Endothelial cell of umbilical vein (primary cell): ENCODE results near the gene MAP7D2. TPM values are rescaled to one million over a fixed set of nuclear protein-coding genes. Genes with fewer than 3 reads are reported as not detected.
A peak's percentile ranks its signal among the peaks of the same experiment; 100 is the strongest.
"Not testable (repeated sequence)": the region's sequence is repeated elsewhere in the genome, so short reads cannot be mapped to it uniquely, and the experiment has no call there.

Source experiments
- BruUV-seq: library from RNA; stranded (reverse); fragments of 400-500 nt; replicated peaks from 2 replicates; lab custom pipeline; 2021; lab: Mats Ljungman, UMichigan
- CTCF ChIA-PET: fragments of 300-600, 350-600 bp; sonication (Branson Sonifier 250); formaldehyde crosslinking; loops from one replicate; lab custom pipeline; 2021; ENCODE audit warnings: antibody characterized with exemption, inconsistent platforms; lab: Charles Lee
- POLR2A ChIA-PET: fragments of 300-600, 350-600 bp; sonication (Branson Sonifier 250); formaldehyde crosslinking; loops from one replicate; lab custom pipeline; 2021; ENCODE audit warnings: antibody characterized with exemption, inconsistent platforms; lab: Charles Lee
- DNase-seq: peaks from one replicate; pipeline ENCODE4 v3.0.0-alpha.2; 2011; ENCODE audit warnings: low read depth, low spot score
- FAIRE-seq: peaks from 2 replicates; lab custom pipeline; 2011; peaks lifted over from hg19 to GRCh38; lab: Jason Lieb, UNC
- H2AFZ ChIP-seq: 2 replicates; pipeline ENCODE4 v1.6.0; 2012; ENCODE audit warnings: low read depth, low read length, control low read depth, inconsistent platforms
- H3K27ac ChIP-seq: 2 replicates; pipeline ENCODE4 v1.5.1; 2011; ENCODE audit warnings: low read depth, mild to moderate bottlenecking, control low read depth, low read length, moderate library complexity; ENCODE audit not compliant: insufficient read depth
- H3K27me3 ChIP-seq, 2 experiments: 2 replicates each; pipeline versions ENCODE4 v1.6.0 to v1.6.1; 2011; ENCODE audit warnings: low read length in 2 of 2, mixed read lengths in 1 of 2; ENCODE audit not compliant: control insufficient read depth in 2 of 2, insufficient read depth in 2 of 2
- H3K36me3 ChIP-seq, 2 experiments: 2 replicates in 1 of 2; 3 replicates in 1 of 2; pipeline ENCODE4 v1.5.1; 2011; ENCODE audit warnings: low read length in 2 of 2, mild to moderate bottlenecking in 1 of 2, moderate library complexity in 1 of 2; ENCODE audit not compliant: control insufficient read depth in 2 of 2, insufficient read depth in 2 of 2; ENCODE audit errors: extremely low read depth in 1 of 2
- H3K4me1 ChIP-seq: 3 replicates; pipeline ENCODE4 v1.5.1; 2011; ENCODE audit warnings: mild to moderate bottlenecking, low read length; ENCODE audit not compliant: control insufficient read depth, insufficient read depth; ENCODE audit errors: extremely low read depth
- H3K4me2 ChIP-seq: 2 replicates; pipeline ENCODE4 v1.6.1; 2011; ENCODE audit warnings: low read length, control low read depth, mixed read lengths; ENCODE audit not compliant: insufficient read depth
- H3K4me3 ChIP-seq, 3 experiments: fragments of 200-600 bp in 1 of 3; sonication (generic), shearing (Covaris generic) in 1 of 3; replicated peaks in 1 of 3; 2 replicates each; pipeline ENCODE4 v1.5.1; 2011 to 2016; ENCODE audit warnings: control low read depth in 3 of 3, low read length in 3 of 3, mild to moderate bottlenecking in 2 of 3, inconsistent platforms in 1 of 3, low read depth in 1 of 3, moderate library complexity in 1 of 3; ENCODE audit not compliant: insufficient read depth in 1 of 3
- H3K79me2 ChIP-seq: 2 replicates; pipeline ENCODE4 v1.6.0; 2012; ENCODE audit warnings: low read length, inconsistent platforms; ENCODE audit not compliant: control insufficient read depth, insufficient read depth
- H3K9ac ChIP-seq: replicated peaks from 2 replicates; pipeline ENCODE3; 2011; ENCODE audit warnings: low read length, control low read depth; ENCODE audit not compliant: insufficient read depth; ENCODE audit errors: extremely low read depth
- H3K9me1 ChIP-seq: replicated peaks from 3 replicates; pipeline ENCODE4 v1.6.0; 2011; ENCODE audit warnings: mild to moderate bottlenecking, low read length; ENCODE audit not compliant: control insufficient read depth, insufficient read depth; ENCODE audit errors: extremely low read depth
- H3K9me3 ChIP-seq: replicated peaks from 2 replicates; pipeline ENCODE4 v1.5.1; 2012; ENCODE audit warnings: low read length, inconsistent platforms; ENCODE audit not compliant: control insufficient read depth, insufficient read depth
- H4K20me1 ChIP-seq: replicated peaks from 2 replicates; pipeline ENCODE3; 2011; ENCODE audit warnings: mild to moderate bottlenecking, low read length; ENCODE audit not compliant: control insufficient read depth, insufficient read depth; ENCODE audit errors: extremely low read depth
- CTCF ChIP-seq, 2 donors: IDR thresholded peaks; 1 replicate in 1 of 2; 2 replicates in 1 of 2; pipeline ENCODE4 v1.5.1; 2011; ENCODE audit warnings: low read length in 2 of 2, mild to moderate bottlenecking in 2 of 2, moderate library complexity in 2 of 2, control low read depth in 1 of 2, inconsistent platforms in 1 of 2, low read depth in 1 of 2; ENCODE audit not compliant: insufficient read depth in 1 of 2; ENCODE audit errors: extremely low read depth in 1 of 2
- EZH2 ChIP-seq: IDR thresholded peaks from 2 replicates; pipeline ENCODE4 v1.6.1; 2012; ENCODE audit warnings: borderline replicate concordance, low read depth, mild to moderate bottlenecking, moderate library complexity, low read length, inconsistent platforms; ENCODE audit not compliant: severe bottlenecking
- FOS ChIP-seq: IDR thresholded peaks from 2 replicates; pipeline ENCODE4 v1.6.1; 2011; ENCODE audit warnings: mild to moderate bottlenecking, low read length, moderate library complexity, borderline replicate concordance; ENCODE audit not compliant: insufficient read depth
- GATA2 ChIP-seq: IDR thresholded peaks from 2 replicates; pipeline ENCODE4 v1.7.0; 2011; ENCODE audit warnings: low read depth, mild to moderate bottlenecking, moderate library complexity, mixed read lengths, low read length; ENCODE audit not compliant: insufficient read length, insufficient read depth
- JUN ChIP-seq: IDR thresholded peaks from 2 replicates; pipeline ENCODE4 v1.6.1; 2011; ENCODE audit warnings: borderline replicate concordance, low read depth; ENCODE audit not compliant: insufficient read length, insufficient read depth
- MAX ChIP-seq: IDR thresholded peaks from 2 replicates; pipeline ENCODE4 v1.6.1; 2011; ENCODE audit not compliant: insufficient read depth, insufficient read length
- MYC ChIP-seq: IDR thresholded peaks from one replicate; pipeline ENCODE4 v1.6.1; 2011; ENCODE audit warnings: mild to moderate bottlenecking, low read depth, low read length
- POLR2A ChIP-seq: IDR thresholded peaks from 2 replicates; pipeline ENCODE4 v1.6.1; 2012; ENCODE audit warnings: low read depth, mild to moderate bottlenecking, control low read depth, low read length
- POLR2AphosphoS5 ChIP-seq: IDR thresholded peaks from 2 replicates; pipeline ENCODE4 v1.6.1; 2012; ENCODE audit warnings: low read depth, mild to moderate bottlenecking, control low read depth, low read length, moderate library complexity; ENCODE audit not compliant: insufficient read depth
- dilution Hi-C: fragments of 300-500 bp; cut with MboI; formaldehyde crosslinking; loops from one replicate; pipeline ENCODE4 v1.15.0; 2019; ENCODE audit warnings: low sequenced_read_pairs; ENCODE audit not compliant: extremely low pct_ligation_motif_present
- intact Hi-C: fragments of 100-400 bp; cut with micrococcal nuclease; formaldehyde crosslinking; loops from one replicate; pipeline ENCODE4 v1.10.0; 2022
- polyA plus RNA-seq, 4 experiments: library from polyadenylated mRNA; depleted of rRNA in 3 of 4; stranded (reverse) in 3 of 4; unstranded in 1 of 4; fragments of >200 nt; gene quantifications; 2 replicates each; pipeline versions ENCODE4 v1.2.1 to v1.2.3, GENCODE V29; 2011 to 2012; ENCODE audit warnings: missing spikeins in 1 of 4
- total RNA-seq: library from RNA; stranded (reverse); gene quantifications from 2 replicates; pipeline ENCODE4 v1.2.3, GENCODE V29; 2021

The MAP7D2 gene
- total and polyA plus RNA-seq, 2 donors (not counting 3 experiments of a cell fraction or from before 2014, with no cell fraction given), result 0.08 to 0.15 TPM

- no peak for DNase-seq
- no peak for TF ChIP-seq POLR2AphosphoS5
- TF ChIP-seq JUN, result no peak
- no peak for TF ChIP-seq MAX
- TF ChIP-seq GATA2, result no peak
- no peak for TF ChIP-seq POLR2A
- no peak for TF ChIP-seq EZH2
- no peak for TF ChIP-seq MYC
- TF ChIP-seq CTCF (IDR thresholded peaks at IDR 0.05; ENCODE audit: extremely low read depth in 1 of 2, insufficient read depth in 1 of 2, low read depth in 1 of 2, low read length in 2 of 2), result no peak
- TF ChIP-seq FOS, result no peak
- Histone ChIP-seq H3K27ac (no peak overlapping the region), H3K4me2 (no peak overlapping the region), H3K9me1 (no peaks in the 10 kb centered on the region), H2AFZ (no peak overlapping the region), H3K36me3 (no peaks in the 10 kb centered on the region), H3K4me1 (peaks cover 6% of the 10 kb centered on the region), H3K4me3 (no peak overlapping the region), H4K20me1 (no peaks in the 10 kb centered on the region), H3K9ac (no peak overlapping the region), H3K9me3 (no peaks in the 10 kb centered on the region), H3K79me2 (peaks cover 3% of the 10 kb centered on the region), H3K27me3 (no peaks in the 10 kb centered on the region)
- ChIA-PET POLR2A (no interaction called here), CTCF (interaction anchor here (2.1 kb wide), 1 partner anchor 224 kb away, joined by 6 read pairs; no protein-coding TSS in a partner anchor)
- FAIRE-seq, result no peak
- BruUV-seq, result no TSS peak
- intact Hi-C loops (no loop called here), dilution Hi-C loops (no loop called here)
Observed at GRCh38 chrX:20128670-20129069, 12.0 kb upstream of the MAP7D2 start.

GRCh38 chrX:20127440-20127839 is 10.7 kb upstream of the MAP7D2 start:
- H3K27ac ChIP-seq, POLR2A ChIA-PET, H4K20me1 ChIP-seq, H3K4me1 ChIP-seq, dilution Hi-C loops, H3K36me3 ChIP-seq, H3K27me3 ChIP-seq, H3K9ac ChIP-seq, H2AFZ ChIP-seq, DNase-seq, H3K4me3 ChIP-seq, H3K4me2 ChIP-seq, intact Hi-C loops, H3K9me1 ChIP-seq, H3K9me3 ChIP-seq, H3K79me2 ChIP-seq: not testable (repeated sequence)
- BruUV-seq, result TSS peak; percentile 18
- FAIRE-seq, result peak; percentile 91
- CTCF ChIA-PET, result interaction anchor here (0.9 kb wide), 1 partner anchor 223 kb away, joined by 4 read pairs; no protein-coding TSS in a partner anchor

- H3K4me3 ChIP-seq, H4K20me1 ChIP-seq, H3K27ac ChIP-seq, DNase-seq, H3K9me1 ChIP-seq, POLR2A ChIA-PET, H3K79me2 ChIP-seq, H3K4me1 ChIP-seq, H3K9me3 ChIP-seq, CTCF ChIA-PET, intact Hi-C loops, BruUV-seq, H2AFZ ChIP-seq, FAIRE-seq, dilution Hi-C loops, H3K36me3 ChIP-seq, H3K4me2 ChIP-seq, H3K9ac ChIP-seq, H3K27me3 ChIP-seq: not testable (repeated sequence)
Observed at GRCh38 chrX:20126833-20127232, 10.1 kb upstream of the MAP7D2 start.
